ENCODE measurements around the gene NDUFS8. TPM values are rescaled to one million over a fixed set of nuclear protein-coding genes. Genes with fewer than 3 reads are reported as not detected.

Gene NDUFS8
- total RNA-seq, 1 experiment from 2014 or later = 334 TPM

GRCh38 chr11:68053981-68054812 is 23.7 kb downstream of the NDUFS8 start:
- Mint-ChIP-seq H3K27ac (ENCODE audit: unreplicated experiment) (no peak overlapping the region), H3K4me1 (ENCODE audit: low read depth, unreplicated experiment) (no peaks in the 10 kb centered on the region)
- no peaks in the 10 kb centered on the region for H3K4me1 ChIP-seq

DNA sequence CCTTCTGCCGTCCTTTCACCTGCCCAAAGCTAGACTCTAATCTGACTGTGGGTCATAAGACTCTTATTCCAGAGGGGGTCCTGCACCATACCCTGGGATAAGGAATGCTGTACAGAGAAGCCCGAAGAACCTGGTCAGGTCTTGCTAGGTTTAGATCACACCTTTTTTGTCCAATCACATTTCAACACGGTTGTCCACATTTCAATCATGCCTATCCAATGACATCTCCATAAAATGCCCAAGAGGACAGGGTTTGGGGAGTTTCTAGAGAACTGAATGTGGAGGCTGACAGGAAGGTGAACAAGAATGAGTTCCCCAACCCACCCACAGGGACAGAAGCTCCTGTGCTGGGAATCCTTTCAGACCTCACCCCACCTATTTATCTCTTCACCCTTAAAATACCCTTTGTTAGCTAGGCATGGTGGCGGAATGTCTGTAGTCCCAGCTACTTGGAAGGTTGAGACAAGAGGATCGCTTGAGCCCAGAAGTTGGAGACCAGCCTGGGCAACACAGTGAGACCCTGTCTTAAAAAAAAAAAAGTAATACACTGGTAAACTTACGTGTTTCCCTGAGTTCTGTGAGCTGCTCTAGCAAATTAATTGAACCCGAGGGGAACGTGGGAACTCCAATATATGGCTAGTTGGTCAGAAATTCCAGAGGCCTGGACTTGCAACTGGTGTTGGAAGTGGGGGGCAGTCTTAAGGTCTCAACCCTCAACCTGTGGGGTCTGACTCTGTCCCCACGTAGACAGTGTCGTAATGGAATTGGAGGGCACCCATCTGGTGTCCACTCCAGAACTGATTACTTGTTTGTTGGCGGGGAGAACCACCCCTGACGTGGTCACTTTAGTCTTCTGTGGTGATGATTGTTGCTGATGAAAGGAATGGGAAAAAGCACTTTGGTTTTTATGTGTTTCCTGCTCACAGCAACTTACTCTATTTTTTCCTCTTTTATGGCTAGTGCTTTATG is 26.1 kb downstream of the NDUFS8 start:
- H3K9me3 ChIP-seq = no peaks in the 10 kb centered on the region
- POLR2A ChIA-PET = no interaction called here
- BruUV-seq (replicated peaks) = no TSS peak
- H3K4me3 ChIP-seq (ENCODE audit: low read depth, low read length) = no peak overlapping the region
- no peaks in the 10 kb centered on the region for H3K27me3 ChIP-seq (replicated peaks; ENCODE audit: control insufficient read depth, insufficient read depth, low read length)
- H3K27ac Mint-ChIP-seq (ENCODE audit: unreplicated experiment) = no peak overlapping the region
- H3K4me1 Mint-ChIP-seq (ENCODE audit: low read depth, unreplicated experiment) = no peaks in the 10 kb centered on the region
- H3K36me3 ChIP-seq (ENCODE audit: control insufficient read depth, insufficient read depth, low read length) = peaks cover 6% of the 10 kb centered on the region; the same call in 1 of the 2 replicates
- peaks cover 97% of the 10 kb centered on the region for H3K36me3 Mint-ChIP-seq (ENCODE audit: insufficient read depth, unreplicated experiment)
- no peak for DNase-seq
- H3K27me3 Mint-ChIP-seq (ENCODE audit: insufficient read depth, unreplicated experiment) = no peaks in the 10 kb centered on the region
- no peak for TF ChIP-seq CTCF (IDR thresholded peaks at IDR 0.05; ENCODE audit: insufficient read depth in 1 of 2, low read depth in 1 of 2, low read length in 1 of 2, severe bottlenecking in 1 of 2, unreplicated experiment in 1 of 2)
- intact Hi-C loops (cut with micrococcal nuclease; ENCODE audit: unreplicated experiment) = no loop called here
- CTCF ChIA-PET = no interaction called here
- H3K4me3 Mint-ChIP-seq (ENCODE audit: unreplicated experiment) = no peak overlapping the region
- no peaks in the 10 kb centered on the region for H3K4me1 ChIP-seq
- H3K9me3 Mint-ChIP-seq (ENCODE audit: unreplicated experiment) = no peaks in the 10 kb centered on the region

More at GRCh38 chr11:68053981-68054812, 23.7 kb downstream of the NDUFS8 start:
- DNase-seq = no peak
- no TSS peak for BruUV-seq (replicated peaks)
- ChIA-PET CTCF (no interaction called here), POLR2A (interaction anchor here (0.6 kb wide), 1 partner anchor 58 kb away, joined by 6 read pairs; no protein-coding TSS in a partner anchor)
- intact Hi-C loops (cut with micrococcal nuclease; ENCODE audit: unreplicated experiment) = no loop called here
- H3K36me3 Mint-ChIP-seq (ENCODE audit: insufficient read depth, unreplicated experiment) = peaks cover 86% of the 10 kb centered on the region
- H3K27me3 Mint-ChIP-seq (ENCODE audit: insufficient read depth, unreplicated experiment) = no peaks in the 10 kb centered on the region
- no peak overlapping the region for H3K4me3 ChIP-seq (ENCODE audit: low read depth, low read length)
- no peaks in the 10 kb centered on the region for H3K27me3 ChIP-seq (replicated peaks; ENCODE audit: control insufficient read depth, insufficient read depth, low read length)
- H3K36me3 ChIP-seq (ENCODE audit: control insufficient read depth, insufficient read depth, low read length) = peaks cover 5% of the 10 kb centered on the region; the same call in 1 of the 2 replicates
- no peak for TF ChIP-seq CTCF (IDR thresholded peaks at IDR 0.05; ENCODE audit: insufficient read depth in 1 of 2, low read depth in 1 of 2, low read length in 1 of 2, severe bottlenecking in 1 of 2, unreplicated experiment in 1 of 2)
- H3K9me3 ChIP-seq = no peaks in the 10 kb centered on the region
- H3K9me3 Mint-ChIP-seq (ENCODE audit: unreplicated experiment) = no peaks in the 10 kb centered on the region
- H3K4me3 Mint-ChIP-seq (ENCODE audit: unreplicated experiment) = no peak overlapping the region

- intact Hi-C loops (cut with micrococcal nuclease; ENCODE audit: unreplicated experiment) = no loop called here
- no peaks in the 10 kb centered on the region for H3K27me3 ChIP-seq (replicated peaks; ENCODE audit: control insufficient read depth, insufficient read depth, low read length)
- POLR2A ChIA-PET = no interaction called here
- H3K4me1 ChIP-seq = no peaks in the 10 kb centered on the region
- H3K9me3 ChIP-seq = no peaks in the 10 kb centered on the region
- H3K4me3 ChIP-seq (ENCODE audit: low read depth, low read length) = no peak overlapping the region
- H3K4me1 Mint-ChIP-seq (ENCODE audit: low read depth, unreplicated experiment) = no peaks in the 10 kb centered on the region
- no peaks in the 10 kb centered on the region for H3K9me3 Mint-ChIP-seq (ENCODE audit: unreplicated experiment)
- H3K36me3 ChIP-seq (ENCODE audit: control insufficient read depth, insufficient read depth, low read length) = peaks cover 10% of the 10 kb centered on the region; the same call in 1 of the 2 replicates
- H3K36me3 Mint-ChIP-seq (ENCODE audit: insufficient read depth, unreplicated experiment) = peaks cover 97% of the 10 kb centered on the region
- TF ChIP-seq CTCF (IDR thresholded peaks at IDR 0.05; ENCODE audit: insufficient read depth in 1 of 2, low read depth in 1 of 2, low read length in 1 of 2, severe bottlenecking in 1 of 2, unreplicated experiment in 1 of 2) = no peak
- no peak for DNase-seq
- H3K4me3 Mint-ChIP-seq (ENCODE audit: unreplicated experiment) = no peak overlapping the region
- CTCF ChIA-PET = no interaction called here
- H3K27ac Mint-ChIP-seq (ENCODE audit: unreplicated experiment) = no peak overlapping the region
- BruUV-seq (replicated peaks) = no TSS peak
- H3K27me3 Mint-ChIP-seq (ENCODE audit: insufficient read depth, unreplicated experiment) = no peaks in the 10 kb centered on the region
Observed at GRCh38 chr11:68057807-68058206, 27.3 kb downstream of the NDUFS8 start.

Measured in Caco-2 (cell line).